GM19438 (cell line): Measurements from ENCODE around the gene PTH.

Experiments
- ATAC-seq: cut with Tn5 transposase; IDR thresholded peaks from one replicate; pipeline ENCODE4 v1.9.1; 2021; ENCODE audit warnings: low read depth; ENCODE audit not compliant: unreplicated experiment

Gene PTH

GRCh38 chr11:13450832-13451397, 44.9 kb downstream of the PTH start:
- no peak for ATAC-seq

- no peak for ATAC-seq
These were observed 46.3 kb downstream of the PTH start for GRCh38 chr11:13449522-13449921.

- no peak for ATAC-seq
These were observed 46.9 kb downstream of the PTH start for GRCh38 chr11:13448876-13449275.

- ATAC-seq, result no peak
These were observed 49.4 kb downstream of the PTH start for GRCh38 chr11:13446444-13446843.

GRCh38 chr11:13445588-13445987, 50.2 kb downstream of the PTH start:
- ATAC-seq, result no peak
